HepG2 (cell line): ENCODE measurements around the gene ADARB2. TPM values are rescaled to one million over a fixed set of nuclear protein-coding genes. Genes with fewer than 3 reads are reported as not detected.

Source experiments
- AKAP8 ChIP-seq: sonication (generic); formaldehyde crosslinking; IDR thresholded peaks from 2 replicates; pipeline ENCODE4 v1.5.1; 2020; ENCODE audit warnings: mild to moderate bottlenecking, missing genetic modification reagents
- NFRKB ChIP-seq: fragments of 450-650 bp; IDR thresholded peaks from 2 replicates; pipeline ENCODE4 v1.6.1; 2017
- SMAD1 ChIP-seq: sonication (generic); formaldehyde crosslinking; IDR thresholded peaks from 2 replicates; pipeline ENCODE4 v1.4.0; 2020; ENCODE audit warnings: missing genetic modification reagents, low read depth, mild to moderate bottlenecking, borderline replicate concordance
- polyA plus RNA-seq, 8 experiments: library from polyadenylated mRNA; depleted of rRNA in 3 of 8; stranded (reverse) in 7 of 8; unstranded in 1 of 8; fragments of >200 nt; fragmentation: Illumina TruSeq in 4 of 8; extraction: Trizol in 4 of 8; gene quantifications; 2 replicates each; pipeline versions ENCODE4 v1.2.1 to v1.2.3, GENCODE V29; 2011 to 2016; ENCODE audit warnings: low read depth in 4 of 8, missing spikeins in 1 of 8, mixed read lengths in 1 of 8; ENCODE audit not compliant: insufficient read depth in 1 of 8
- total RNA-seq, 5 experiments: library from RNA; depleted of rRNA; stranded (reverse); fragments of >200 nt; fragmentation: Illumina TruSeq; extraction: Trizol; gene quantifications; 2 replicates each; pipeline ENCODE4 v1.2.3, GENCODE V29; 2016; ENCODE audit warnings: low read depth in 1 of 5
- TF ChIP-seq, protein P1 (sequence below), 2 experiments: fragments of 450-650 bp in 1 of 2; sonication (generic) in 1 of 2; formaldehyde crosslinking in 1 of 2; IDR thresholded peaks; 2 replicates each; pipeline versions ENCODE4 v1.6.1 to v1.8.0; 2016 to 2022; ENCODE audit warnings: antibody characterized with exemption in 1 of 2, mild to moderate bottlenecking in 1 of 2, missing genetic modification reagents in 1 of 2

Gene ADARB2
- total and polyA plus RNA-seq, 2 of the 13 experiments (the other 11 are each of a cell fraction or from before 2014, with no cell fraction given) = not detected

GRCh38 chr10:1669433-1669832, 67.9 kb downstream of the ADARB2 start (continued):
- TF ChIP-seq, protein P1, sequence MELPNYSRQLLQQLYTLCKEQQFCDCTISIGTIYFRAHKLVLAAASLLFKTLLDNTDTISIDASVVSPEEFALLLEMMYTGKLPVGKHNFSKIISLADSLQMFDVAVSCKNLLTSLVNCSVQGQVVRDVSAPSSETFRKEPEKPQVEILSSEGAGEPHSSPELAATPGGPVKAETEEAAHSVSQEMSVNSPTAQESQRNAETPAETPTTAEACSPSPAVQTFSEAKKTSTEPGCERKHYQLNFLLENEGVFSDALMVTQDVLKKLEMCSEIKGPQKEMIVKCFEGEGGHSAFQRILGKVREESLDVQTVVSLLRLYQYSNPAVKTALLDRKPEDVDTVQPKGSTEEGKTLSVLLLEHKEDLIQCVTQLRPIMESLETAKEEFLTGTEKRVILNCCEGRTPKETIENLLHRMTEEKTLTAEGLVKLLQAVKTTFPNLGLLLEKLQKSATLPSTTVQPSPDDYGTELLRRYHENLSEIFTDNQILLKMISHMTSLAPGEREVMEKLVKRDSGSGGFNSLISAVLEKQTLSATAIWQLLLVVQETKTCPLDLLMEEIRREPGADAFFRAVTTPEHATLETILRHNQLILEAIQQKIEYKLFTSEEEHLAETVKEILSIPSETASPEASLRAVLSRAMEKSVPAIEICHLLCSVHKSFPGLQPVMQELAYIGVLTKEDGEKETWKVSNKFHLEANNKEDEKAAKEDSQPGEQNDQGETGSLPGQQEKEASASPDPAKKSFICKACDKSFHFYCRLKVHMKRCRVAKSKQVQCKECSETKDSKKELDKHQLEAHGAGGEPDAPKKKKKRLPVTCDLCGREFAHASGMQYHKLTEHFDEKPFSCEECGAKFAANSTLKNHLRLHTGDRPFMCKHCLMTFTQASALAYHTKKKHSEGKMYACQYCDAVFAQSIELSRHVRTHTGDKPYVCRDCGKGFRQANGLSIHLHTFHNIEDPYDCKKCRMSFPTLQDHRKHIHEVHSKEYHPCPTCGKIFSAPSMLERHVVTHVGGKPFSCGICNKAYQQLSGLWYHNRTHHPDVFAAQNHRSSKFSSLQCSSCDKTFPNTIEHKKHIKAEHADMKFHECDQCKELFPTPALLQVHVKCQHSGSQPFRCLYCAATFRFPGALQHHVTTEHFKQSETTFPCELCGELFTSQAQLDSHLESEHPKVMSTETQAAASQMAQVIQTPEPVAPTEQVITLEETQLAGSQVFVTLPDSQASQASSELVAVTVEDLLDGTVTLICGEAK (IDR thresholded peaks at IDR 0.05) = peak; percentile 14; the same call in 1 of the 2 replicates
- TF ChIP-seq, protein P1 (CRISPR knock-in tag; IDR thresholded peaks at IDR 0.05) = no peak
- TF ChIP-seq NFRKB = 0 out of 2 replicates have a peak, but pooled peaks have one; percentile 46
- no peak for TF ChIP-seq AKAP8 (CRISPR knock-in tag)
- TF ChIP-seq SMAD1 (CRISPR knock-in tag) = no peak
